GM23248 (cell line): Measurements from ENCODE around the gene CTIF. TPM values are rescaled to one million over a fixed set of nuclear protein-coding genes. Genes with fewer than 3 reads are reported as not detected.

ENCODE experiments used
- DNase-seq: peaks from one replicate; pipeline ENCODE4 v3.0.0-alpha.2; 2015
- H2AFZ ChIP-seq: fragments of 200-600 bp; sonication (generic); 2 replicates; pipeline ENCODE4 v1.6.1; 2016; ENCODE audit warnings: antibody characterized with exemption
- H3F3A ChIP-seq: fragments of 200-600 bp; sonication (generic); 2 replicates; pipeline ENCODE4 v1.6.1; 2016; ENCODE audit warnings: mild to moderate bottlenecking, antibody characterized with exemption, mixed run types; ENCODE audit not compliant: insufficient read depth
- H3K27ac ChIP-seq: fragments of 200-600 bp; sonication (generic); 2 replicates; pipeline ENCODE4 v1.5.1; 2016; ENCODE audit warnings: mild to moderate bottlenecking
- H3K27me3 ChIP-seq: fragments of 200-600 bp; sonication (generic); replicated peaks from 2 replicates; pipeline ENCODE4 v1.6.1; 2016; ENCODE audit warnings: mild to moderate bottlenecking; ENCODE audit not compliant: insufficient read depth
- H3K36me3 ChIP-seq: fragments of 200-600 bp; sonication (generic); 2 replicates; pipeline ENCODE4 v1.6.1; 2016; ENCODE audit warnings: low read depth, mild to moderate bottlenecking
- H3K4me1 ChIP-seq: fragments of 200-600 bp; sonication (generic); 2 replicates; pipeline ENCODE4 v1.6.1; 2016; ENCODE audit warnings: mild to moderate bottlenecking; ENCODE audit not compliant: insufficient read depth
- H3K4me2 ChIP-seq: fragments of 200-600 bp; sonication (generic); one replicate; pipeline ENCODE4 v1.6.1; 2016; ENCODE audit warnings: mild to moderate bottlenecking; ENCODE audit not compliant: unreplicated experiment
- H3K4me3 ChIP-seq: fragments of 200-600 bp; sonication (generic); 2 replicates; pipeline ENCODE4 v1.5.1; 2016; ENCODE audit warnings: mild to moderate bottlenecking
- H3K79me2 ChIP-seq: fragments of 200-600 bp; sonication (generic); 2 replicates; pipeline ENCODE4 v1.6.1; 2016; ENCODE audit warnings: mild to moderate bottlenecking; ENCODE audit not compliant: insufficient read depth
- H3K9ac ChIP-seq: fragments of 200-600 bp; sonication (generic); 2 replicates; pipeline ENCODE4 v1.6.1; 2016; ENCODE audit warnings: mild to moderate bottlenecking
- H3K9me2 ChIP-seq: fragments of 200-600 bp; sonication (generic); 2 replicates; pipeline ENCODE4 v1.6.1; 2016; ENCODE audit warnings: mixed run types, mild to moderate bottlenecking, moderate library complexity; ENCODE audit not compliant: insufficient read depth
- H3K9me3 ChIP-seq: fragments of 200-600 bp; sonication (generic); one replicate; pipeline ENCODE4 v1.6.1; 2017; ENCODE audit warnings: low read depth
- H4K20me1 ChIP-seq: fragments of 200-600 bp; sonication (generic); 2 replicates; pipeline ENCODE4 v1.6.0; 2016; ENCODE audit not compliant: insufficient read depth
- EZH2 ChIP-seq: fragments of 200-600 bp; sonication (generic); IDR thresholded peaks from 2 replicates; pipeline ENCODE4 v1.6.1; 2018; ENCODE audit warnings: antibody characterized with exemption, mild to moderate bottlenecking; ENCODE audit not compliant: insufficient read depth, poor library complexity, severe bottlenecking
- EZH2phosphoT487 ChIP-seq: fragments of 200-600 bp; sonication (generic); IDR thresholded peaks from 2 replicates; pipeline ENCODE4 v1.6.1; 2018; ENCODE audit warnings: antibody characterized with exemption, moderate library complexity, mild to moderate bottlenecking, low read depth; ENCODE audit not compliant: insufficient read depth
- WGBS, 2 experiments: methylation state at CpG; one replicate each; pipeline ENCODE4 v1.1.6; 2015 to 2017; ENCODE audit warnings: low lambda C conversion rate in 2 of 2, low coverage in 1 of 2; ENCODE audit errors: missing lambda C conversion rate in 2 of 2; 5-methylcytosine and 5-hydroxymethylcytosine counted together
- in situ Hi-C: fragments of 300-500 bp; cut with MboI; formaldehyde crosslinking; loops from 2 replicates; pipeline ENCODE4 v1.15.0; 2020
- polyA plus RNA-seq: library from polyadenylated mRNA; unstranded; fragments of >200 nt; fragmentation: Nextera tagmentation; extraction: Ambion mirVana; gene quantifications from 2 replicates; pipeline ENCODE4 v1.2.1, GENCODE V29; 2016
- total RNA-seq: library from RNA; depleted of rRNA; stranded (reverse); fragments of >200 nt; shearing (Covaris generic); gene quantifications from 2 replicates; pipeline ENCODE4 v1.2.3, GENCODE V29; 2014

Gene CTIF
- total and polyA plus RNA-seq, 2 experiments from 2014 or later: 21.5 to 46.8 TPM

DNA sequence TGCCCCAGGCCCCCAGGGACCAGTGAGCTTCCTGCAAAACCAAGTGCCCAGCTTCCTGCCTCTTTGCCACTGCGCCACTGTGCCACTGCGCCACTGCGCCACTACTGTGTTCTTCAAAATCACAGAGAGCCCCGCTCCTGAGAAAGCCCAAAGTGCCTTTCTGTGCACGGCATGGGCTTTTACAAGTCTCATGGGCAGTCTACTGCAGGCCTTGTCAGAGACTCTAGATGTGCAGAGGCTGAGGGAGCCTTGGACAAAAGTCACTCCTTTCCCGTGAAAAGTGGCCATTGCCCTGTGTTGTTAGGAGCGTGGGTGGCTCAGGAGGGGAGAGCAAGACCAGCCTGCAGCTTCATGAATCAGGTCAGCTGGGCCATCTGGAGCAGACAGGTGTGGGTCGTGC is 231.4 kb downstream of the CTIF start:
- Histone ChIP-seq H3K36me3 (peaks cover 13% of the 10 kb centered on the region; the same call in 1 of the 2 replicates), H3K27ac (no peak overlapping the region), H3F3A (no peaks in the 10 kb centered on the region), H3K79me2 (peaks cover 7% of the 10 kb centered on the region), H3K4me1 (no peaks in the 10 kb centered on the region; the same call in 1 of the 2 replicates), H3K9me2 (no peaks in the 10 kb centered on the region), H3K27me3 (no peaks in the 10 kb centered on the region), H3K9ac (no peak overlapping the region), H3K4me2 (no peak overlapping the region), H3K4me3 (no peak overlapping the region), H4K20me1 (no peaks in the 10 kb centered on the region; the same call in 1 of the 2 replicates), H3K9me3 (no peaks in the 10 kb centered on the region), H2AFZ (no peak overlapping the region)
- in situ Hi-C loops: no loop called here
- 92 to 94% methylated on average over 8 of the region's 8 CpGs for WGBS, 2 experiments
- no peak for DNase-seq
- no peak for TF ChIP-seq EZH2phosphoT487
- no peak for TF ChIP-seq EZH2

DNA sequence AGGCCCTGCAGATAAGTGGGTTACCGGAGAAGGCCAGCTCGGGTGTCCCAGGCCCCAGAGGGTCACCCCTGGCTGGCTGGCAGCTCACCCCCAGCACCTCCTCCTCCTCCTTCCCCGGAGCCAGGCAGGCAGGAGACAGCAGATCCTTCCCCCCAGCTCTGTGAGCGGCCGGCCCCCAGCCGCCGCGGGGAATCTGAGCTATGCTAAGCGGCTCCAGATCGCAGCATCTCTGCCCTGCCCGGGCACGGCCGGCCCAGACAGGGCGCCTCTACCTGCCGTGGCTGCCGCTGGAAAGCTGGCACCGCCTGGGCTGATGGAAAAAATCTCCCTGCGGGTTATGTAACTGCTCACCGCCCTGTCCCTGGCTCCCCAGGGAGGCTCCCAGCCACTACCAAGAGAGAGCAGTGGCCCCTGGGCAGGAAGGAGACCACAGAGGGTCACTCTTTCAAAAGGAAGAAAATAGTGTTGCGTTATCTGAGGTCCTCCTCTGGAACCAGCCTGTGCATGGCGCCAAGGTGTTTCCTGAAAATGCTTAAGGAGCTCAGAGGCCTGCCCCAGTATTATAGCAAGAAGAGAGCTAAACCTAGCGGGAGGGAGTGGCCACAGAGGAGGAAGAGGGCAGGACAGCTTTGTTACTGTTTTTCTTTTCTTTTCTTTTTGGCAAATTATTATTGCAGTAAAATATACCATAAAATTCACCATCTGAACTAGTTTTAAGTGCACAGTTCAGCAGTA is 233.0 kb downstream of the CTIF start:
- Histone ChIP-seq H3K9me2 (no peaks in the 10 kb centered on the region), H3K79me2 (peaks cover 9% of the 10 kb centered on the region; the same call in 1 of the 2 replicates), H3K4me3 (no peak overlapping the region), H3K4me1 (no peaks in the 10 kb centered on the region; the same call in 1 of the 2 replicates), H2AFZ (no peak overlapping the region), H3K27ac (no peak overlapping the region), H3K27me3 (no peaks in the 10 kb centered on the region), H3K36me3 (peaks cover 13% of the 10 kb centered on the region; the same call in 1 of the 2 replicates), H3K4me2 (no peak overlapping the region), H4K20me1 (no peaks in the 10 kb centered on the region; the same call in 1 of the 2 replicates), H3K9ac (no peak overlapping the region), H3K9me3 (no peaks in the 10 kb centered on the region), H3F3A (no peaks in the 10 kb centered on the region)
- 92 to 95% methylated on average over 22 of the region's 22 CpGs for WGBS, 2 experiments
- TF ChIP-seq EZH2phosphoT487: no peak
- TF ChIP-seq EZH2: no peak
- no peak for DNase-seq
- in situ Hi-C loops: no loop called here

DNA sequence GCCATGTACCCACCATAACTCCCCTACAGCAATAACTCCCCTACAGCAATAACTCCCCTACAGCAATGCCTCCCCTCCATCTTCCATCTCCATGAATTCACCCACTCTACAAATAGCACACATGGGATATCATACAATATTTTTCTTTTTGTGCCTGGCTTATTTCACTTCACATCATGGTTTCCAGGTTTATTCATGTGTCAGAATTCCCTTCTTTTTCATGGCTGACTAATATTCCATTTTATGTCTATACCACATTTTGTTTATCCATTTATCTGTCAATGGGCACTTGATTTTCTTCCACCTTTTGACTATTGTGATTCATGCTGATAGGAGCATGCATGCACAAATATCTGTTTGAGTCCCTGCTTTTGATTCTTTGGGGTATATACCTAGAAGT is 233.6 kb downstream of the CTIF start:
- TF ChIP-seq EZH2phosphoT487: no peak
- TF ChIP-seq EZH2: no peak
- Histone ChIP-seq H3K36me3 (peaks cover 13% of the 10 kb centered on the region; the same call in 1 of the 2 replicates), H3K27me3 (no peaks in the 10 kb centered on the region), H3K9ac (no peak overlapping the region), H3F3A (no peaks in the 10 kb centered on the region), H3K79me2 (peaks cover 9% of the 10 kb centered on the region; the same call in 1 of the 2 replicates), H2AFZ (no peak overlapping the region), H3K9me2 (no peaks in the 10 kb centered on the region), H3K4me1 (no peaks in the 10 kb centered on the region; the same call in 1 of the 2 replicates), H3K9me3 (no peaks in the 10 kb centered on the region), H3K4me2 (no peak overlapping the region), H3K4me3 (no peak overlapping the region), H3K27ac (no peak overlapping the region), H4K20me1 (no peaks in the 10 kb centered on the region; the same call in 1 of the 2 replicates)
- in situ Hi-C loops: no loop called here
- no peak for DNase-seq

DNA sequence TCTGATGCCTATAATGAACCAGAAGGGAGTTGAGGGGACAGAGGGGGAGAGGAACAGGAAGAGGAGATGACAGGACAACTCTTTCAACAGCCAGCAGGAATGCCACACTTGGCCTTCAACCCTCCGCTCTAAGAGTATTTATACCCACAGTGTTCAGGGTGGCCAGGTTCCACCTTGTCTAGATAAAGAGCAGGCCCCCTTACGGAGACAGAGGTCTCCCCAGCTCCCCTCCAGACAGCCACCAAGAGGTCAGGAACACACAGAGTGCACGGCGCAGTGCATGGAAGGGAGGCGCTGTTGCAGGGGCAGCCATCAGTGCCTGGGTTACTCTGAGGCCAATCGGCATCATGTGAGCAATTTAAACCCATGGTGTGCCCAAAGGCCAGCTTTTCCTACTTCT is 235.0 kb downstream of the CTIF start:
- no peaks in the 10 kb centered on the region for H3K4me1 ChIP-seq
- WGBS, 2 experiments: 92 to 96% methylated on average over 6 of the region's 6 CpGs
- H3K27me3 ChIP-seq: no peaks in the 10 kb centered on the region
- no peaks in the 10 kb centered on the region for H3K9me2 ChIP-seq
- no peak overlapping the region for H3K4me3 ChIP-seq
- peaks cover 8% of the 10 kb centered on the region; the same call in 1 of the 2 replicates for H3K36me3 ChIP-seq
- no peaks in the 10 kb centered on the region; the same call in 1 of the 2 replicates for H4K20me1 ChIP-seq
- H3F3A ChIP-seq: no peaks in the 10 kb centered on the region
- H3K27ac ChIP-seq: no peak overlapping the region
- H2AFZ ChIP-seq: no peak overlapping the region
- peaks cover 9% of the 10 kb centered on the region; the same call in 1 of the 2 replicates for H3K79me2 ChIP-seq
- TF ChIP-seq EZH2 (no peak), EZH2phosphoT487 (no peak)
- no peak for DNase-seq
- no peak overlapping the region for H3K9ac ChIP-seq
- H3K9me3 ChIP-seq: no peaks in the 10 kb centered on the region
- in situ Hi-C loops: no loop called here
- H3K4me2 ChIP-seq: no peak overlapping the region
